ENCODE measurements around the gene PEAK1.

PEAK1 gene

GRCh38 chr15:77130315-77130930 is 289.5 kb downstream of the PEAK1 start:
- no peak for DNase-seq (ENCODE audit: low read depth in 2 of 2)

- DNase-seq (ENCODE audit: low read depth in 2 of 2), result no peak
Measured at GRCh38 chr15:77127626-77128025, 292.3 kb downstream of the PEAK1 start.

- no peak for DNase-seq (ENCODE audit: low read depth in 2 of 2)
Measured at GRCh38 chr15:77126529-77127326, 293.2 kb downstream of the PEAK1 start.

- DNase-seq (ENCODE audit: low read depth in 2 of 2), result no peak
Measured at GRCh38 chr15:77123854-77124253, 296.1 kb downstream of the PEAK1 start.

DNA sequence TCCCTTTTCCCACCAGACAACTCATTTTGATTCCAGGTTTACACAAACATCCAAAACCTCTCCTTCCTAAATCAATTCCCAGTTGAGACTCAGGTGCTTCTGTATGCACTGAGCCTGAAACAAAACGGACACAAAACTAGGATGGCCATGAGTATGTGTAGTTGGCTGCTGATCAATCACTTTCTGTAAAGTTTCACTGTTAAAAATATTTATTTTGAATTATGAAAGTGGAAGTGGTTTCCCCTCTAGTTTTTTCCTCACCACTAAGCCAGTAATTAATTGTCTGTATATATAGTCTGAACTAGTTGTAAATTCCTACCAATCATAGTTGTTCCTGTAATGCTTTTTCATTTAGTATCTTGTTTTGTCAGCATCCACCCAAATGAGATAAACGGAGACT is 297.3 kb downstream of the PEAK1 start:
- DNase-seq (ENCODE audit: low read depth in 2 of 2), result no peak

DNA sequence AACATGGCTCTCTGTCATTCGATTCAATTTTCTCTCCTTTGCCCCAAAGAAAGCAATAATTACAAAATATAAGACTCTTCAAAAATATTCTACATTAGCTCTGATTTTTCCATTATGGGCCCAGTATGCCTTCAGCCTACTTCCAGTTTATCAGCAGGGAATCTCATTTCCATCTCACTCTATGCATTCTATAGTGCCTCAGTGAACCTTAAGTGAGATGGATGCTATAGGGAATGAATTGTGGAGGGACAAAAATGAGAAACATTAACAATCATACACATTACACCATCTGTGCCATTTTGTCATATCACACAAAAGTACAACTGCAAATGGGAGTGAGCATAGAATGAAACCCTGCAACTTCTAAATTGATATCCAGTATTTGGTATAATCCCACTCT is 298.3 kb downstream of the PEAK1 start:
- DNase-seq (ENCODE audit: low read depth in 2 of 2), result no peak

GRCh38 chr15:77120576-77120975 is 299.3 kb downstream of the PEAK1 start:
- DNase-seq (ENCODE audit: low read depth in 2 of 2), result no peak

DNA sequence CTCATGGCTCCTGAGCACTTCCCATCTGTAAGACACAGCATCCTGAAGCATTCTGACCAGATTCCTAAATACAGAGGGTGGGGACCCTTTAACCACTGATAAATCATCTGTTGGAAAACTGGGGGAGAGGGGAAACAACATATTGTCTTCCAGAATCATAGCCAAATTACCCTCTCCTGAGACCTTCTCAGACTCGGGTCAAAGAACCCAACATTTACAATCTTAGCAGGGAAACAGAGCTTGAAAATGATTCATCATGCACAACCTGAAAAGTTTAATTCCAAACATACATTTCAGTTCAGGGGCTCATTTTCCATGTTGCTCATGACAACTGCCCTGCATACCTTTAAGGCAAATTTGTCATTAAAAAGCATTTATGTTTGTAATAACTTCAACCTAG is 300.5 kb downstream of the PEAK1 start:
- DNase-seq (ENCODE audit: low read depth in 2 of 2), result no peak

- peak in 1 of 2 donors; percentile 10 for DNase-seq (ENCODE audit: low read depth in 2 of 2)
Measured at GRCh38 chr15:77118882-77119321, 301.0 kb downstream of the PEAK1 start.

GRCh38 chr15:77115179-77115578 is 304.7 kb downstream of the PEAK1 start:
- DNase-seq (ENCODE audit: low read depth in 2 of 2), result no peak

GRCh38 chr15:77112838-77113504 is 306.9 kb downstream of the PEAK1 start:
- DNase-seq (ENCODE audit: low read depth in 2 of 2), result no peak

GRCh38 chr15:77111789-77112188 is 308.1 kb downstream of the PEAK1 start:
- no peak for DNase-seq (ENCODE audit: low read depth in 2 of 2)

- DNase-seq (ENCODE audit: low read depth in 2 of 2), result peak; percentile 16 to 23
Measured at GRCh38 chr15:77107531-77108355, 312.2 kb downstream of the PEAK1 start.

DNA sequence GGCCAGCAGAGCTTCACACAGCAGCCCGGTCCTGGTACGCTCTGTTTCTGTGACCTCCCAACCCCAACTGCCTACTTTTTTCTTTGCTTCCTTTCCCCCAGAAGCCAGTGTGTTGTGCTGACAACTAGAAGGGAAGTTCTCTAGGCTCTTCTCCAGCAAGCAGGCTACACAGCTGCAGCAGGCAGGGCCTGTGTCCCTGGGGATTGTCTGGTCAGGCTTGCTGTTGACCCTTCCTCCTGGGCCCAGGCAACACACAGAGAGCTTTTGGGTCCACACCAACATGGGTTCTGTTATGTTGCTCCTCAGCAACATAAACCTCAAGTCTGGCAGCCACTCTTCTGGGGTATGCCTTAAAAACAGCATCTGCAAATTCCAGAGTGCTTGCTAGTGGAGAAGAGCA is 312.8 kb downstream of the PEAK1 start:
- no peak for DNase-seq (ENCODE audit: low read depth in 2 of 2)

- DNase-seq (ENCODE audit: low read depth in 2 of 2), result no peak
Measured at GRCh38 chr15:77104155-77104554, 315.7 kb downstream of the PEAK1 start.

GRCh38 chr15:77099741-77100463 is 320.0 kb downstream of the PEAK1 start:
- DNase-seq (ENCODE audit: low read depth in 2 of 2), result no peak

GRCh38 chr15:77098572-77098971 is 321.3 kb downstream of the PEAK1 start:
- DNase-seq (ENCODE audit: low read depth in 2 of 2), result no peak

DNA sequence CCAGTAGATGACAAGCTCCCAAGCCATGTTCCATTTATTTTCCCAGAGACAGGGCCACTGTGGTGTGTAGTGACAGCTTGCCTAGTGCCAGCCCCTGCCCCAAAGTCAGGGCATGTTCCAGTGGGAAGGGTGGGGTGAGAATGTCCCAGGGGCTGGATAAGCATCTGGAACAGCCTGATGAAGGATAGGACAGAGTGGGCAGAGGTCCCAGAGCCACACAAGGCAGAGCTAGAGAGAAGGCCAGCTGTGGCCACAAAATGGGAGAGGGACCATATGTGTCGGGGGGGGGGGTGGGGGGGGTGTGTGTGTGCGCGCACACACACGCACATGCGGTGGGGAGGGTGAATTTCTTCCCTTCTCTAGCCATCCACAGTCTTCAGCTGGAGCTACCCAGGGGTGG is 322.0 kb downstream of the PEAK1 start:
- DNase-seq (ENCODE audit: low read depth in 2 of 2), result no peak

DNA sequence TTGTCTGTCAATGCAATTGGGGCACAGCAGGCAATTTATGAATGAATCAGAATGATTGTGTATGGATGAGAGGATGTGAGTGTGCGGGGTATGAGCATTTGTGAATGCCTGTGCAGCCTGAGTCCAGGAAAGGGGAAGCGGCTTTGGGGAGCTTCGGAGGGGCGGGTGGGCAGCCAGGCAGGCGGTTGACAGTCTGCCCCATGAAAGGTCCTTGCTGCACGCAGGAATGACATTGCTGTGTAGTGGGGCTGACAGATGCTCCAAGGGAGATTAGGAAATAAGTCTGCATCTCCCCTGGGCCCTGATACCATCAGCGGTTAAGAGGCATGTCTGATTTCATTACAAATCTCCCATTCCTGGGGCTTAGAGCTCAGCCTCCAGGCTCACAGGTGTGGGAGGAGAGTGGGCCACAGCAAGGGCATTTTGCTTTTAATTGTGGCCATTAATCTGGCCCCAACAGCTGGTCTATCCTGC is 322.6 kb downstream of the PEAK1 start:
- DNase-seq (ENCODE audit: low read depth in 2 of 2), result no peak

DNA sequence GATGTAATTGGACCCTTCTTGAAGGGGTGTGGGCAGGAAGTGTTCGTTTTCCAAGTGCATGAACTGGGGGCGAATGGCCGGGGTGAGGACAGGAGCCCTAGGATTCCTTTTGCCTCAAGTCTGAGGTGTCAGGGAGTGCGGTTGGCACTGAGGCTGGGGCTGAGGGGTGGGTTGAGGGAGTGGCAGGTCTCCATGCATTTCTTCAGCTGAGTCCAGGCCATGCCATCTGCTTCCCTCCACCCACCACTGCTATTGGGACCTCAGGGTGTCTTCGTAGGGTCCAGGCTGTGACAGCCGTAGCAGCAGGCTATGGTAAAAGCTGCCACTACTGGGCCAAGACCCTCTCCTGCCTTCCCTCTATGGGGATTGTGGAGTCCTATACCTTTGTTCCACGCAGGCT is 323.4 kb downstream of the PEAK1 start:
- DNase-seq (ENCODE audit: low read depth in 2 of 2), result no peak

GRCh38 chr15:77096138-77096537 is 323.8 kb downstream of the PEAK1 start:
- DNase-seq (ENCODE audit: low read depth in 2 of 2), result no peak

All from stimulated activated CD4-positive, alpha-beta T cell treated with anti-CD3 and anti-CD28 coated beads, Interleukin-4, amount 100 ng/mL, for 48 hours (primary cell).